Measurements from ENCODE around the gene RSPH1.

- TF ChIP-seq POLR2A (IDR thresholded peaks at IDR 0.05) = no peak
- TF ChIP-seq, protein P1, sequence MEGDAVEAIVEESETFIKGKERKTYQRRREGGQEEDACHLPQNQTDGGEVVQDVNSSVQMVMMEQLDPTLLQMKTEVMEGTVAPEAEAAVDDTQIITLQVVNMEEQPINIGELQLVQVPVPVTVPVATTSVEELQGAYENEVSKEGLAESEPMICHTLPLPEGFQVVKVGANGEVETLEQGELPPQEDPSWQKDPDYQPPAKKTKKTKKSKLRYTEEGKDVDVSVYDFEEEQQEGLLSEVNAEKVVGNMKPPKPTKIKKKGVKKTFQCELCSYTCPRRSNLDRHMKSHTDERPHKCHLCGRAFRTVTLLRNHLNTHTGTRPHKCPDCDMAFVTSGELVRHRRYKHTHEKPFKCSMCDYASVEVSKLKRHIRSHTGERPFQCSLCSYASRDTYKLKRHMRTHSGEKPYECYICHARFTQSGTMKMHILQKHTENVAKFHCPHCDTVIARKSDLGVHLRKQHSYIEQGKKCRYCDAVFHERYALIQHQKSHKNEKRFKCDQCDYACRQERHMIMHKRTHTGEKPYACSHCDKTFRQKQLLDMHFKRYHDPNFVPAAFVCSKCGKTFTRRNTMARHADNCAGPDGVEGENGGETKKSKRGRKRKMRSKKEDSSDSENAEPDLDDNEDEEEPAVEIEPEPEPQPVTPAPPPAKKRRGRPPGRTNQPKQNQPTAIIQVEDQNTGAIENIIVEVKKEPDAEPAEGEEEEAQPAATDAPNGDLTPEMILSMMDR (IDR thresholded peaks at IDR 0.05) = no peak
Observed at GRCh38 chr21:42489006-42489563, 6.9 kb downstream of the RSPH1 start.
